GM23338 (cell line): Measurements from ENCODE around the gene CPXM2. TPM values are rescaled to one million over a fixed set of nuclear protein-coding genes. Genes with fewer than 3 reads are reported as not detected.

ENCODE experiments used
- ATAC-seq: fragments of 200-7000 bp; cut with Tn5 transposase; 3 replicates; pipeline ENCODE4 v1.9.1; 2020
- DNase-seq: peaks from one replicate; pipeline ENCODE4 v3.0.0-alpha.2; 2015; ENCODE audit warnings: low spot score
- H2AFZ ChIP-seq: fragments of 200-600 bp; sonication (generic); 2 replicates; pipeline ENCODE4 v1.8.0; 2016; ENCODE audit warnings: antibody characterized with exemption, mild to moderate bottlenecking, moderate library complexity
- H3F3A ChIP-seq: fragments of 200-600 bp; sonication (generic); replicated peaks from 2 replicates; pipeline ENCODE4 v1.8.0; 2017; ENCODE audit warnings: antibody characterized with exemption, mixed run types, low read depth
- H3K27ac ChIP-seq: fragments of 200-600 bp; sonication (generic); 2 replicates; pipeline ENCODE4 v1.6.1; 2016; ENCODE audit warnings: low read depth
- H3K27me3 ChIP-seq: fragments of 200-600 bp; sonication (generic); 2 replicates; pipeline ENCODE4 v1.8.0; 2016; ENCODE audit warnings: mild to moderate bottlenecking, mixed run types, moderate library complexity; ENCODE audit not compliant: insufficient read depth
- H3K36me3 ChIP-seq: fragments of 200-600 bp; sonication (generic); 2 replicates; pipeline ENCODE4 v1.8.0; 2016; ENCODE audit warnings: mild to moderate bottlenecking; ENCODE audit not compliant: insufficient read depth
- H3K4me1 ChIP-seq: fragments of 200-600 bp; sonication (generic); 2 replicates; pipeline ENCODE4 v1.8.0; 2016; ENCODE audit warnings: mild to moderate bottlenecking, moderate library complexity; ENCODE audit not compliant: insufficient read depth
- H3K4me2 ChIP-seq: fragments of 200-600 bp; sonication (generic); 2 replicates; pipeline ENCODE4 v1.7.1; 2017; ENCODE audit warnings: mixed run types
- H3K4me3 ChIP-seq: fragments of 200-600 bp; sonication (generic); 2 replicates; pipeline ENCODE4 v1.6.1; 2016; ENCODE audit warnings: mixed run types
- H3K79me2 ChIP-seq: fragments of 200-600 bp; sonication (generic); replicated peaks from 2 replicates; pipeline ENCODE4 v1.8.0; 2017; ENCODE audit warnings: mild to moderate bottlenecking; ENCODE audit not compliant: insufficient read depth
- H3K9me2 ChIP-seq: fragments of 200-600 bp; sonication (generic); 2 replicates; pipeline ENCODE4 v1.8.0; 2017; ENCODE audit not compliant: insufficient read depth
- H4K20me1 ChIP-seq: fragments of 200-600 bp; sonication (generic); replicated peaks from 2 replicates; pipeline ENCODE4 v1.8.0; 2017; ENCODE audit warnings: mild to moderate bottlenecking; ENCODE audit not compliant: insufficient read depth
- H3K27ac Mint-ChIP-seq: 2 replicates; pipeline ENCODE4 v1.8.0; 2020; ENCODE audit warnings: inconsistent platforms, mild to moderate bottlenecking, moderate library complexity, mixed read lengths
- H3K27me3 Mint-ChIP-seq: 3 replicates; pipeline ENCODE4 v1.8.0; 2022; ENCODE audit warnings: low read depth, mild to moderate bottlenecking, moderate library complexity, mixed read lengths, inconsistent platforms; ENCODE audit not compliant: insufficient read depth, poor library complexity
- H3K36me3 Mint-ChIP-seq: 3 replicates; pipeline ENCODE4 v1.8.0; 2021; ENCODE audit warnings: low read depth, mild to moderate bottlenecking, inconsistent platforms, moderate library complexity, mixed read lengths
- H3K4me1 Mint-ChIP-seq: 3 replicates; pipeline ENCODE4 v1.8.0; 2020; ENCODE audit warnings: mild to moderate bottlenecking, inconsistent platforms, mixed read lengths
- H3K4me3 Mint-ChIP-seq: 3 replicates; pipeline ENCODE4 v1.8.0; 2021; ENCODE audit warnings: moderate library complexity, mild to moderate bottlenecking, inconsistent platforms, mixed read lengths
- H3K9me3 Mint-ChIP-seq: 3 replicates; pipeline ENCODE4 v1.8.0; 2020; ENCODE audit warnings: moderate library complexity, mild to moderate bottlenecking, inconsistent platforms, mixed read lengths
- CREB1 ChIP-seq: fragments of 250-450 bp; sonication (Bioruptor Pico); IDR thresholded peaks from 2 replicates; pipeline ENCODE4 v1.5.0; 2020; ENCODE audit warnings: low read depth, mild to moderate bottlenecking, moderate library complexity
- CTCF ChIP-seq, 2 experiments: fragments of 200-600 bp in 1 of 2; sonication (generic) in 1 of 2; conservative IDR thresholded peaks; 2 replicates each; pipeline versions ENCODE4 v1.5.1 to v1.6.1; 2016 to 2017; ENCODE audit warnings: antibody characterized with exemption in 2 of 2, low read depth in 2 of 2, mild to moderate bottlenecking in 2 of 2, moderate library complexity in 1 of 2
- ETS1 ChIP-seq: IDR thresholded peaks from 2 replicates; pipeline ENCODE4 v1.6.1; 2016; ENCODE audit warnings: antibody characterized with exemption
- EZH2 ChIP-seq: fragments of 200-600 bp; sonication (generic); IDR thresholded peaks from one replicate; pipeline ENCODE4 v1.8.0; 2017; ENCODE audit warnings: antibody characterized with exemption, mild to moderate bottlenecking, low read depth; ENCODE audit not compliant: unreplicated experiment
- EZH2phosphoT487 ChIP-seq: fragments of 200-600 bp; sonication (generic); IDR thresholded peaks from one replicate; pipeline ENCODE4 v1.8.1; 2018; ENCODE audit warnings: antibody characterized with exemption; ENCODE audit not compliant: unreplicated experiment
- JUNB ChIP-seq: IDR thresholded peaks from one replicate; pipeline ENCODE4 v1.6.1; 2016; ENCODE audit warnings: antibody characterized with exemption; ENCODE audit not compliant: unreplicated experiment
- NANOG ChIP-seq: IDR thresholded peaks from 2 replicates; pipeline ENCODE4 v1.6.1; 2016; ENCODE audit warnings: antibody characterized with exemption, borderline replicate concordance
- POLR2AphosphoS5 ChIP-seq: IDR thresholded peaks from 2 replicates; pipeline ENCODE4 v1.6.1; 2016; ENCODE audit warnings: antibody characterized with exemption, low read depth
- STAT1 ChIP-seq: IDR thresholded peaks from one replicate; pipeline ENCODE4 v1.6.1; 2016; ENCODE audit warnings: antibody characterized with exemption; ENCODE audit not compliant: unreplicated experiment
- ZNF114 ChIP-seq: fragments of 250-450 bp; sonication (Bioruptor Pico); IDR thresholded peaks from 2 replicates; pipeline ENCODE4 v1.5.0; 2020; ENCODE audit warnings: mild to moderate bottlenecking, moderate library complexity
- ZNF331 ChIP-seq: fragments of 250-450 bp; sonication (Bioruptor Pico); IDR thresholded peaks from 2 replicates; pipeline ENCODE4 v1.5.0; 2020; ENCODE audit warnings: low read depth, mild to moderate bottlenecking, moderate library complexity
- ZNF462 ChIP-seq: fragments of 250-450 bp; sonication (Bioruptor Pico); IDR thresholded peaks from 2 replicates; pipeline ENCODE4 v1.5.0; 2020; ENCODE audit warnings: mild to moderate bottlenecking, moderate library complexity
- polyA plus RNA-seq: library from polyadenylated mRNA; unstranded; fragments of >200 nt; fragmentation: Nextera tagmentation; extraction: Ambion mirVana; gene quantifications from 2 replicates; pipeline ENCODE4 v1.2.1, GENCODE V29; 2016
- total RNA-seq: library from RNA; depleted of rRNA; stranded (reverse); fragments of >200 nt; shearing (Covaris generic); gene quantifications from 2 replicates; pipeline ENCODE4 v1.2.3, GENCODE V29; 2014

The CPXM2 gene
- total and polyA plus RNA-seq, 2 experiments from 2014 or later: 1.6 to 8.1 TPM

GRCh38 chr10:123786896-123787295 is 104.7 kb downstream of the CPXM2 start:
- peaks cover 17% of the 10 kb centered on the region for H3K9me3 Mint-ChIP-seq
- peaks cover 8% of the 10 kb centered on the region; the same call in 1 of the 2 replicates for H3K4me1 ChIP-seq
- H3K27ac Mint-ChIP-seq: no peak overlapping the region
- DNase-seq: no peak
- H3K4me3 ChIP-seq: no peak overlapping the region
- H3K27me3 Mint-ChIP-seq: peaks cover 9% of the 10 kb centered on the region
- H3K4me1 Mint-ChIP-seq: peaks cover 13% of the 10 kb centered on the region
- no peak overlapping the region for H3K4me2 ChIP-seq
- TF ChIP-seq ETS1 (no peak), ZNF331 (CRISPR knock-in tag) (no peak), EZH2 (no peak), NANOG (no peak)
- H3K9me2 ChIP-seq: no peaks in the 10 kb centered on the region
- no peaks in the 10 kb centered on the region for H3K36me3 ChIP-seq
- H2AFZ ChIP-seq: no peak overlapping the region
- H4K20me1 ChIP-seq: no peaks in the 10 kb centered on the region
- no peaks in the 10 kb centered on the region for H3F3A ChIP-seq
- H3K36me3 Mint-ChIP-seq: peaks cover 27% of the 10 kb centered on the region
- no peak overlapping the region for H3K4me3 Mint-ChIP-seq
- H3K27me3 ChIP-seq: peaks cover 11% of the 10 kb centered on the region
- ATAC-seq: no peak
- H3K79me2 ChIP-seq: no peaks in the 10 kb centered on the region
- H3K27ac ChIP-seq: no peak overlapping the region

- Histone ChIP-seq H3F3A (no peaks in the 10 kb centered on the region), H3K4me3 (no peak overlapping the region), H3K4me1 (peaks cover 14% of the 10 kb centered on the region; the same call in 1 of the 2 replicates), H4K20me1 (no peaks in the 10 kb centered on the region; the same call in 1 of the 2 replicates), H3K79me2 (no peaks in the 10 kb centered on the region), H3K27me3 (peaks cover 16% of the 10 kb centered on the region), H3K27ac (no peak overlapping the region), H3K36me3 (no peaks in the 10 kb centered on the region), H3K4me2 (no peak overlapping the region), H3K9me2 (no peaks in the 10 kb centered on the region), H2AFZ (no peak overlapping the region)
- DNase-seq: no peak
- Mint-ChIP-seq H3K36me3 (peaks cover 22% of the 10 kb centered on the region), H3K4me3 (no peak overlapping the region), H3K27me3 (peaks cover 9% of the 10 kb centered on the region), H3K4me1 (peaks cover 17% of the 10 kb centered on the region), H3K27ac (no peak overlapping the region), H3K9me3 (peaks cover 17% of the 10 kb centered on the region)
- no peak for ATAC-seq
- TF ChIP-seq JUNB: no peak
- no peak for TF ChIP-seq ZNF331 (CRISPR knock-in tag)
- no peak for TF ChIP-seq ETS1
- TF ChIP-seq STAT1: no peak
- no peak for TF ChIP-seq CTCF (conservative IDR thresholded peaks at IDR 0.05; ENCODE audit: low read depth in 2 of 2)
- TF ChIP-seq ZNF114 (CRISPR knock-in tag): no peak
- TF ChIP-seq EZH2phosphoT487: no peak
- no peak for TF ChIP-seq NANOG
- no peak for TF ChIP-seq POLR2AphosphoS5
- no peak for TF ChIP-seq EZH2
- TF ChIP-seq ZNF462 (CRISPR knock-in tag): no peak
- no peak for TF ChIP-seq CREB1 (CRISPR knock-in tag)
Observed at GRCh38 chr10:123786306-123786705, 105.3 kb downstream of the CPXM2 start.
